ENCODE measurements around the gene ACSS2.
A peak's percentile ranks its signal among the peaks of the same experiment; 100 is the strongest.

ACSS2 gene, protein sequence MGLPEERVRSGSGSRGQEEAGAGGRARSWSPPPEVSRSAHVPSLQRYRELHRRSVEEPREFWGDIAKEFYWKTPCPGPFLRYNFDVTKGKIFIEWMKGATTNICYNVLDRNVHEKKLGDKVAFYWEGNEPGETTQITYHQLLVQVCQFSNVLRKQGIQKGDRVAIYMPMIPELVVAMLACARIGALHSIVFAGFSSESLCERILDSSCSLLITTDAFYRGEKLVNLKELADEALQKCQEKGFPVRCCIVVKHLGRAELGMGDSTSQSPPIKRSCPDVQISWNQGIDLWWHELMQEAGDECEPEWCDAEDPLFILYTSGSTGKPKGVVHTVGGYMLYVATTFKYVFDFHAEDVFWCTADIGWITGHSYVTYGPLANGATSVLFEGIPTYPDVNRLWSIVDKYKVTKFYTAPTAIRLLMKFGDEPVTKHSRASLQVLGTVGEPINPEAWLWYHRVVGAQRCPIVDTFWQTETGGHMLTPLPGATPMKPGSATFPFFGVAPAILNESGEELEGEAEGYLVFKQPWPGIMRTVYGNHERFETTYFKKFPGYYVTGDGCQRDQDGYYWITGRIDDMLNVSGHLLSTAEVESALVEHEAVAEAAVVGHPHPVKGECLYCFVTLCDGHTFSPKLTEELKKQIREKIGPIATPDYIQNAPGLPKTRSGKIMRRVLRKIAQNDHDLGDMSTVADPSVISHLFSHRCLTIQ

GRCh38 chr20:34876406-34877282 lies at the start of gene ACSS2:
Gene ACSS2, plus strand, starts transcription at chr20:34876612. Its CDS starts 34 bp downstream, at chr20:34876646.
- peak; percentile 95 for DNase-seq

DNA sequence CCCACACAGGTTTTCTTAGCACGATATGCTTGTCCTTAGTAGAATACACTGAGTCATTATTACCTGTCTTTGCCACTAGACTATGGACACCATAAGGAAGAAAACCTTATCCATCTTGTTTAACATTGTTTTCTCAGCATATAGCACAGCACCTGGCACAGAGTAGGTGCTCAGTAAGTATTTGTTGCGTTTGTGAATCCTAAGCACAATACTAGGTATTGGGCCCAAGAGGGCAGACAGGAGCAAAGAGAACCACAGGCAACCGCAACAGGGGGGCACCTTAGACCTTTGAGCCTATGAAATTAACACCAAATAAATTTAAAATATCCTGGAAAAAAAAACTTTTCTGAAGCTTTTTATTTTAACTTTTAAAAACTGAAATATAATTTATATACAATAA lies 47.2 kb upstream of the ACSS2 start:
- no peak for DNase-seq

DNA sequence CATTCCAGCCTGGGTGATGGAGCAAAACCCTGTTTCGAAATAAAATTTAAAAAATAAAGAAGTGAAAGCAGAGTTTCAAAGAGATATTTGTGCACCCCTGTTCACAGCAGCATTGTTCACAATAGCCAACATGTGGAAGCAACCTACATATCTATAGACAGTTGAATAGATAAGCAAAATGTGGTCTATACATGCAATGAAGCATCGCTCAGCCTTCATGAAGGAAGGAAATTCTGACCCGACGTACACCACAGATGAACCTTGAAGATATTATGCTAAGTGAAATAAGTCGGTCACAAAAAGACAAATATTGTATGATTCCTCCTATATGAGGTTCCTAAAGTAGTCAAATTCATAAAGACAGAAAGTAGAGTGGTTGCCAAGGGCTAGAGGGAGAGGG lies 44.5 kb upstream of the ACSS2 start:
- no peak for DNase-seq

GRCh38 chr20:34834459-34834893 lies 41.9 kb upstream of the ACSS2 start:
- DNase-seq, result peak; percentile 61

DNA sequence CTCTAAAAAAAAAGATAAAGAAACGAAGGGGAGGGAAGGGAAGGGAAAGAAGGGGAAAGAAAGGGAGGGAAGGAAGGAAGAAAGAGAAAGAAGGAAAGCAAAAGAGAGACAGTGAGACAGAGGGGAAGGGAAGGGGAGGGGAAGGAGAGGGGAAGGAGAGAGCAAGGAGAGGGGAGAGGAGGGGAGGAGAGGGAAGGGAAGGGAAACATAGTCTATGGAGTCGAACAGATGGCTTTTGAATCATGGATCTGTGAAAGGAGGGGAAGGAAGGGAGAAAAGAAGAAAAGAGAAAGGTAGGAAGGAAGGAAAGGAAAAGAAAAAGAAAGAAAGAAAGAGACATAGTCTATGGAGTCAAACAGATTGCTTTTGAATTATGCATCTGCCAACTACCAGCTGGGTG lies 34.3 kb upstream of the ACSS2 start:
- no peak for DNase-seq

DNA sequence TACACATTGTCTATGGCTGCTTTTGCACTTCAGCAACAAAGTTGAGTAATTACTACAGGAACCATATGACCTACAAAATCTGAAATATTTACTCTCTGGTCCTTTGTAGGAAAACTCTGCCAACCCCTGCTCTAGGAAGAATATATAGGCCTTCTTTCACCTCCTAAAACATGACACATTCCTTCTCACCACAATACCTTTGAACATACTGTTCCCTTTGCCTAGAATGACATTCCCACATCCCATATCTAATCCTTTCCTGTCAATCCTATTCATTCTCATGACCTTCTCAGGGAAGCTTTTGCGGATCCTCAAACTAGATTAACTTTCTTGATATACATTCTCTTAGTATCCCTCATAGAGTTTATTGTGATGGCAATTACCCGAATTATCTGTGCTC lies 33.0 kb upstream of the ACSS2 start:
- no peak for DNase-seq

- no peak for DNase-seq
Measured at GRCh38 chr20:34848597-34848996, 27.8 kb upstream of the ACSS2 start.

DNA sequence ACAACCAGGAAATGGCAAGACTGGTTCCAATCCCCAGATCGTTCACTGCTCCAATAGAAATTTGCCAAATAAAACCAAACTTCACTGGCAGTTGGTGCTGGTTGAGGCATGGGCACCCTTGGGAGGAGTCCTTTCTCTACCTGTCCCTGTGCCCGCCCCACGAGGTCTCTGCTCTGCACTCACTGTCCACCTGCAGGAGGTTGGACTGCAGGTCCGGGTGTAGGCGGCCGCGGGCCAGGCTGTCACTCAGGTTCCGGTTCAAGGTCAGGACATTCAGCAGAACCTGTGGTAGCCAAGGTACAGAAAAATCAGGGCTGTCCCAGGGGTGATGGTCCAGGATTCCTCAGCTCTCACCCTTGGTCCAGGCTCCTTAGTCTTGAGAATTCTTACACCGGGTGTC lies 26.6 kb upstream of the ACSS2 start:
- no peak for DNase-seq

- no peak for DNase-seq
Measured at GRCh38 chr20:34850969-34851368, 25.4 kb upstream of the ACSS2 start.

- DNase-seq, result no peak
Measured at GRCh38 chr20:34852298-34852697, 24.1 kb upstream of the ACSS2 start.

- DNase-seq, result no peak
Measured at GRCh38 chr20:34859367-34859766, 17.0 kb upstream of the ACSS2 start.

- no peak for DNase-seq
Measured at GRCh38 chr20:34859826-34860545, 16.4 kb upstream of the ACSS2 start.

- no peak for DNase-seq
Measured at GRCh38 chr20:34861386-34862084, 14.9 kb upstream of the ACSS2 start.

- DNase-seq, result no peak
Measured at GRCh38 chr20:34862724-34863123, 13.7 kb upstream of the ACSS2 start.

GRCh38 chr20:34863421-34863965 lies 12.9 kb upstream of the ACSS2 start:
- DNase-seq, result no peak

GRCh38 chr20:34864216-34864615 lies 12.2 kb upstream of the ACSS2 start:
- DNase-seq, result no peak

GRCh38 chr20:34871320-34871926 lies 5.0 kb upstream of the ACSS2 start:
- DNase-seq, result no peak

GRCh38 chr20:34871966-34872621 lies 4.3 kb upstream of the ACSS2 start:
- no peak for DNase-seq

DNA sequence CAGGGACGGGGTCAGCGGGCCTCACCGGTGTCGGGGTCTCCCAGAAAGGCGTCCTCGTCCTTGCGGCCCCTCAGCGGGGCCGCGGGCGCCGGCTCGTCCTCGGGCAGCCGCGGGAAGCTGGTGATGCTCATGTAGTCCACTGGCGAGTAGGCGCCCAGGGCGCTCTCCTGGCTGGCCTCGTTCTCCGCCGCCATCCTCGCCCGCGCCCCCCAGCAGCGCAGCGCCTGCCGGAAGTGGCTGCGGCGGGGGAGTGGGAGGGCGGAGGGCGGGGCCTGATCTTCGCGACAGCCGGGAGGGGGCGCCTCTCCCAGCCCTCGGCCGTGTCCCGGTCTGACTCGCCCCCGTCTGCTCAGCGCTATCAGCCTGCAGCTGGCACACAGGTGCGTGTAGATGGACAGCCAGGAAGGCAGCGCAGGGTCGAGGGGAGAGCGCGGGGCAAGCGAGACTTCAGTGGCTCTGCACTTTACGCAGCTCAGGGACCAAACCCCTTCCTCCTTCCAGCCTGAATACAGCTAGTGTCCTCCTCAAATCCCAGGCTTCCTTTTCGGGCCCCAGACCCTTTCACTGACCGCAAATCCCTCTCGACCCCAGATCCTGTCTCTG lies 3.7 kb upstream of the ACSS2 start, which contains the start of gene GGT7:
GGT7 (minus strand) TSS at position 235 of the 603 bp plus-strand sequence; CDS start at position 194, 41 bp downstream.
- DNase-seq, result peak; percentile 88

GRCh38 chr20:34873583-34874093 lies 2.8 kb upstream of the ACSS2 start:
- no peak for DNase-seq

All from CD4-positive, alpha-beta T cell treated with Interleukin-17A for 1 hour (primary cell).